Peyer's patch (tissue), 4 donors: ENCODE results near the gene IL20RB.

Source experiments
- POLR2A ChIP-seq, 2 donors: fragments of 450-650 bp; IDR thresholded peaks; one replicate each; pipeline ENCODE4 v1.5.1; 2017; ENCODE audit warnings: antibody characterized with exemption in 2 of 2, mild to moderate bottlenecking in 2 of 2, moderate library complexity in 2 of 2
- TF ChIP-seq, protein P1 (sequence below), 6 experiments: fragments of 450-650 bp in 4 of 6; fragments of 200-600 bp in 2 of 6; sonication (generic) in 1 of 6; IDR thresholded peaks; one replicate each; pipeline ENCODE4 v1.5.1; 2017 to 2019; ENCODE audit warnings: antibody characterized with exemption in 6 of 6, mild to moderate bottlenecking in 3 of 6, moderate library complexity in 1 of 6

DNA sequence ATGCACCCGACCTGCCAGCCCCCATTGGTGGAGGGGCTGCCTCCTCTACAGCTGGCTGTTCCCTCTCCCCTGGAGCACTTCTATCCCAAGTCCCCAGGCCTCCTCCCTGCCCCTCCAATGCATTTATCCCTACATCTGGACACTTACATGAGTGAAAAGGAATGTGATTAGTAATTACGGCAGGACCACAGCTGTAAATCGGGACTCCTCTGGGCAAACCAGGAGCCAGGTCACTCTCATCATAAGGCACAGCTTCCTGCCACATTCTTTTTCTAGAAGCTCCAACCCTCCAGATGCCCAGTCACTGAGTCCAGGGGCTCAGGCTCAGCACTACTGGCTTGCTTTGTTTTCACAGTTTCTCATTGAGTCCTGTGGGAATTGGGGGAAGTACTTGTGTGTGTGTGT, 54.3 kb downstream of the IL20RB start:
- TF ChIP-seq POLR2A (IDR thresholded peaks at IDR 0.05): no peak
- TF ChIP-seq, protein P1, sequence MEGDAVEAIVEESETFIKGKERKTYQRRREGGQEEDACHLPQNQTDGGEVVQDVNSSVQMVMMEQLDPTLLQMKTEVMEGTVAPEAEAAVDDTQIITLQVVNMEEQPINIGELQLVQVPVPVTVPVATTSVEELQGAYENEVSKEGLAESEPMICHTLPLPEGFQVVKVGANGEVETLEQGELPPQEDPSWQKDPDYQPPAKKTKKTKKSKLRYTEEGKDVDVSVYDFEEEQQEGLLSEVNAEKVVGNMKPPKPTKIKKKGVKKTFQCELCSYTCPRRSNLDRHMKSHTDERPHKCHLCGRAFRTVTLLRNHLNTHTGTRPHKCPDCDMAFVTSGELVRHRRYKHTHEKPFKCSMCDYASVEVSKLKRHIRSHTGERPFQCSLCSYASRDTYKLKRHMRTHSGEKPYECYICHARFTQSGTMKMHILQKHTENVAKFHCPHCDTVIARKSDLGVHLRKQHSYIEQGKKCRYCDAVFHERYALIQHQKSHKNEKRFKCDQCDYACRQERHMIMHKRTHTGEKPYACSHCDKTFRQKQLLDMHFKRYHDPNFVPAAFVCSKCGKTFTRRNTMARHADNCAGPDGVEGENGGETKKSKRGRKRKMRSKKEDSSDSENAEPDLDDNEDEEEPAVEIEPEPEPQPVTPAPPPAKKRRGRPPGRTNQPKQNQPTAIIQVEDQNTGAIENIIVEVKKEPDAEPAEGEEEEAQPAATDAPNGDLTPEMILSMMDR (IDR thresholded peaks at IDR 0.05): no peak
